ENCODE results near the gene SCAMP2.
A peak's percentile ranks its signal among the peaks of the same experiment; 100 is the strongest.

SCAMP2 gene

DNA sequence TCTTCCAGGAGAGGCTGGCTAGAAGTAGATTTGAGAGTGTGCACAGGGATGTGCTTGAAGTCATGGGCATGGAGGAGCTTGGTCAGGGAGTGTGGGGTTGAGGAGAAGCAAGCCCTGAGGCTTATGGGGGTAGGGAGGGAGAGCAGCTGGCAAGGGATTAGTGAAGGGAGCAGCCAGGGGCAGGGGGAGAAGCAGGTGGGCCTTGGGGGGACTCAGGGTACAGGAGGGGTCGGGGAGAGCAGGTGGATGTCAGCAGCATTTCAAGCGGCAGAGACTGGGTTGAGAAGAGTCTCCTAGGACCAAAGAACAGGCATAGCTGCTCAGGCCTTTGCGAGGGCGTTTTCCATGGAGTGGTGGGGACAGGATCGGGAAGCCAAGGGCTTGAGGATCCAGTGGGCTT, 63.9 kb downstream of the SCAMP2 start:
- no peak for DNase-seq (ENCODE audit: low read depth)
- H3K4me3 ChIP-seq (ENCODE audit: low read length), result no peak overlapping the region
- TF ChIP-seq, protein P1, sequence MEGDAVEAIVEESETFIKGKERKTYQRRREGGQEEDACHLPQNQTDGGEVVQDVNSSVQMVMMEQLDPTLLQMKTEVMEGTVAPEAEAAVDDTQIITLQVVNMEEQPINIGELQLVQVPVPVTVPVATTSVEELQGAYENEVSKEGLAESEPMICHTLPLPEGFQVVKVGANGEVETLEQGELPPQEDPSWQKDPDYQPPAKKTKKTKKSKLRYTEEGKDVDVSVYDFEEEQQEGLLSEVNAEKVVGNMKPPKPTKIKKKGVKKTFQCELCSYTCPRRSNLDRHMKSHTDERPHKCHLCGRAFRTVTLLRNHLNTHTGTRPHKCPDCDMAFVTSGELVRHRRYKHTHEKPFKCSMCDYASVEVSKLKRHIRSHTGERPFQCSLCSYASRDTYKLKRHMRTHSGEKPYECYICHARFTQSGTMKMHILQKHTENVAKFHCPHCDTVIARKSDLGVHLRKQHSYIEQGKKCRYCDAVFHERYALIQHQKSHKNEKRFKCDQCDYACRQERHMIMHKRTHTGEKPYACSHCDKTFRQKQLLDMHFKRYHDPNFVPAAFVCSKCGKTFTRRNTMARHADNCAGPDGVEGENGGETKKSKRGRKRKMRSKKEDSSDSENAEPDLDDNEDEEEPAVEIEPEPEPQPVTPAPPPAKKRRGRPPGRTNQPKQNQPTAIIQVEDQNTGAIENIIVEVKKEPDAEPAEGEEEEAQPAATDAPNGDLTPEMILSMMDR (conservative IDR thresholded peaks at IDR 0.05; ENCODE audit: low read depth, low read length), result no peak

DNA sequence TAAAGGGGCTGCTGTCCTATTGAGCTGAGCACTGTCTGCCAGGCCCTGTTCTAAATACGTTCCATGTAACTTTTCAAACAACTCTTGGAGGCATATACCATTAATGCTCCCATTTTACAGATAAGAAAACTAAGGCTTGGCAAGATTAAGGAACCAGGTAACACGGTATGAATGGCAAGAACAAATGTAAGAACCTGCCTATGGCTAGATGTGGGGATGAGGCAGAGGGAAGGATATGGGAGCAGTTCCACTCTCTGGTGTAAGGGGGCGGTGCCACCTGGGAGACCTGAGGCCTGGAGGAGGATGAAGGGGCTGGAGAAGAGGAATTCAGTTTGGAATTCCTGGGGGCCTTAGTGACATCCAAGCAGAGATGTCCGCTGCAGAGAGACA, 64.3 kb downstream of the SCAMP2 start:
- no peak overlapping the region for H3K4me3 ChIP-seq (ENCODE audit: low read length)
- no peak for DNase-seq (ENCODE audit: low read depth)
- TF ChIP-seq, protein P1 (conservative IDR thresholded peaks at IDR 0.05; ENCODE audit: low read depth, low read length), result peak; percentile 24

DNA sequence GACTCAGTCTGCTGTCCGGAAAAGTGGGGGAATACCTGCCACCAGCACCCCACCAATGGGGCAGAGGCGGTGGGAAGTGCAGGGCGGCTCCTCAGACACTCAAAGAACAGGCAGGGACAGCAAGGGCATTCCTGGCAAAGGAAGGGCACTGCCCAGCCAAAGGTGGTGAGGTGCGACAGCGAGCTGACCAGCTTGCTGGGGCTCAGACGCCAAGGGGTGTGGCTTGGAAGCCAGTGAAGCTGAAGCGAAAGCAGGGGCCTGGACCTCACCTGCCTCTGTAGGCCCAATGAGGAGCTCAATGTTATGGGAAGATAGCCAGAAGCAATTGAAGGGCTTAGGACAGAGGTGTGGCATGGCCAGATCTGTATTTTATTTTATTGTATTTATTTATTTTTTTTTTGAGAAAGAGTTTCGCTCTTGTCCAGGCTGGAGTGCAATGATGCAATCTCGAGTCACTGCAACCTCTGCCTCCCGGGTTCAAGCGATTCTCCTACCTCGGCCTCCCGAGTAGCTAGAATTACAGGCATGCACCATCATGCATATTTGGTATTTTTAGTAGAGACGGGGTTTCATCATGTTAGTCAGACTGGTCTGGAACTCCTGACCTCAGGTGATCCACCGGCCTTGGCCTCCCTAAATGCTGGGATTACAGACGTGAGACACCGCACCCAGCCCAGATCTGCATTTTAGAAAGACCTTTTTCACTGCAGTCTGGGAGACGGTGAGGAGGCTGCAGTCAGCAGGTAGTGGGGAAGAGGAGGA, 64.9 kb downstream of the SCAMP2 start:
- H3K4me3 ChIP-seq (ENCODE audit: low read length), result no peak overlapping the region
- no peak for DNase-seq (ENCODE audit: low read depth)
- TF ChIP-seq, protein P1 (conservative IDR thresholded peaks at IDR 0.05; ENCODE audit: low read depth, low read length), result no peak

DNA sequence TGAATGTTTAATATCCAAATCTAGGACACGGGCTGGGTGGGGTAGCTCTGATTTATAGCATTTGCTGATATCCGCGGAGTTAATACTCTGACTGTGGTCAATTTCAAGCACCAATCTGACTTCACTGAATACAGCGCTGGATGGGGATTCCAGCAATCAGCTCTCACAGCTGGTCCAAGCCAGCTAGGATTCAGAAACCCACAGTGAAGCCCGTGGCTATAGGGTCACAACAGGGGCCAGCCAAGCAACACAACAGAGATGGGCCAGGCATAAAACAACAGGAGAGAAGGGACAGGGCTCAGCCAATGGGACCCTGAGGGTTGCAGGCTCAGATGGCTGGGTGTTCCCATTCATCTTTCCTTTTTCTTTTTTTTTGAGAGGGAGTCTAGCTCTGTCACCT, 65.9 kb downstream of the SCAMP2 start:
- no peak for DNase-seq (ENCODE audit: low read depth)
- TF ChIP-seq, protein P1 (conservative IDR thresholded peaks at IDR 0.05; ENCODE audit: low read depth, low read length), result no peak
- H3K4me3 ChIP-seq (ENCODE audit: low read length), result no peak overlapping the region

DNA sequence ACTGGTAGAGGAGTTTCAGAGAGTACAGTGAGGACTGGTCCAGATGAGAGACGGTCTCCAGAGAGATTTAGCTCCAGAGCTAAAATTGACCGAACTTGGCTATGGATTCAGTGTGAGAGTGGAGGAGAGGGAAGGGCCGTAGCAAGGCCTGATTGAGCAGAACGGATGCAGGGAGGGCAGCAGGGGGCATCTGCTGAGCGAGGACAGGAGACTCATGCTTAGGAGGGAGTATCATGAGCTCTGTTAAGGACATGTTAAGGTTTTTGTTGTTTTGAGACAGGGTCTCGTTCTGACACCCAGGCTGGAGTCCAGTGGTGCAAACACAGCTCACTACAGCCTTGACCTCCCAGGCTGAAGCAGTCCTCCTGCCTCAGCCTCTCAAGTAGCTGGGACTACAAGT, 68.2 kb downstream of the SCAMP2 start:
- TF ChIP-seq, protein P1 (conservative IDR thresholded peaks at IDR 0.05; ENCODE audit: low read depth, low read length), result no peak

DNA sequence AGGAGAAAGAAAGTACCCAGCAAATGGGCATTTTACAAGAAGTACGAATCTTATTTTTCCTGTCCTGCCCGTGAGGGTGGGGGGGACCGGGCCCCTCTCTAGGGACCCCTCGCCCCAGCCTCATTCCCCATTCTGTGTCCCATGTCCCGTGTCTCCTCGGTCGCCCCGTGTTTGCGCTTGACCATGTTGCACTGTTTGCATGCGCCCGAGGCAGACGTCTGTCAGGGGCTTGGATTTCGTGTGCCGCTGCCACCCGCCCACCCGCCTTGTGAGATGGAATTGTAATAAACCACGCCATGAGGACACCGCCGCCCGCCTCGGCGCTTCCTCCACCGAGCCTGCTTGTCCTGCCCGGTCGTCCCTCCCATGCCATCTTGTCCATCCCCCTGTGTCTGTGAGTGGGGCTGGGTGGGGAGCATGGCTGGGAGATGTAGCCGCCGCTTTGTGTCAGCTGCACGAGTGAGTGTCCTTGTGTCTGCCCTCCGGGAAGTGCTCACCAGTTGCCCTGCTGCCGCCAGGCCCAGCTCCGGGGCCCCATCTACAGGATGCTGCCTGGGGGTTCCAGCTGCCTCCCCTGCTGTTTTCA, 70.2 kb downstream of the SCAMP2 start:
- no peak for DNase-seq (ENCODE audit: low read depth)
- no peak overlapping the region for H3K4me3 ChIP-seq (ENCODE audit: low read length)
- TF ChIP-seq, protein P1 (conservative IDR thresholded peaks at IDR 0.05; ENCODE audit: low read depth, low read length), result no peak

More for the DNA sequence above, 68.2 kb downstream of the SCAMP2 start:
- no peak for DNase-seq (ENCODE audit: low read depth)
- no peak overlapping the region for H3K4me3 ChIP-seq (ENCODE audit: low read length)

DNA sequence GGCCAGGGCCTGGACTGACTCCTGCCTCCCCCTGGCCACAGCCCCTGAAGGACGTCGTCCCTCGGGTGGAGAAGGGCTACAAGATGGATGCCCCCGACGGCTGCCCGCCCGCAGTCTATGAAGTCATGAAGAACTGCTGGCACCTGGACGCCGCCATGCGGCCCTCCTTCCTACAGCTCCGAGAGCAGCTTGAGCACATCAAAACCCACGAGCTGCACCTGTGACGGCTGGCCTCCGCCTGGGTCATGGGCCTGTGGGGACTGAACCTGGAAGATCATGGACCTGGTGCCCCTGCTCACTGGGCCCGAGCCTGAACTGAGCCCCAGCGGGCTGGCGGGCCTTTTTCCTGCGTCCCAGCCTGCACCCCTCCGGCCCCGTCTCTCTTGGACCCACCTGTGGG, 70.9 kb downstream of the SCAMP2 start:
- TF ChIP-seq, protein P1 (conservative IDR thresholded peaks at IDR 0.05; ENCODE audit: low read depth, low read length), result no peak
- no peak for DNase-seq (ENCODE audit: low read depth)
- no peak overlapping the region for H3K4me3 ChIP-seq (ENCODE audit: low read length)
